Mesangial cell (primary cell): ENCODE measurements around the gene GMPPA. TPM values are rescaled to one million over a fixed set of nuclear protein-coding genes. Genes with fewer than 3 reads are reported as not detected.

Source experiments
- total RNA-seq: library from RNA; depleted of rRNA; stranded (reverse); fragments of >200 nt; gene quantifications from 2 replicates; pipeline ENCODE4 v1.2.3, GENCODE V29; 2015

GMPPA gene
- 37.0 and 59.0 TPM in 2 replicates for total RNA-seq

DNA sequence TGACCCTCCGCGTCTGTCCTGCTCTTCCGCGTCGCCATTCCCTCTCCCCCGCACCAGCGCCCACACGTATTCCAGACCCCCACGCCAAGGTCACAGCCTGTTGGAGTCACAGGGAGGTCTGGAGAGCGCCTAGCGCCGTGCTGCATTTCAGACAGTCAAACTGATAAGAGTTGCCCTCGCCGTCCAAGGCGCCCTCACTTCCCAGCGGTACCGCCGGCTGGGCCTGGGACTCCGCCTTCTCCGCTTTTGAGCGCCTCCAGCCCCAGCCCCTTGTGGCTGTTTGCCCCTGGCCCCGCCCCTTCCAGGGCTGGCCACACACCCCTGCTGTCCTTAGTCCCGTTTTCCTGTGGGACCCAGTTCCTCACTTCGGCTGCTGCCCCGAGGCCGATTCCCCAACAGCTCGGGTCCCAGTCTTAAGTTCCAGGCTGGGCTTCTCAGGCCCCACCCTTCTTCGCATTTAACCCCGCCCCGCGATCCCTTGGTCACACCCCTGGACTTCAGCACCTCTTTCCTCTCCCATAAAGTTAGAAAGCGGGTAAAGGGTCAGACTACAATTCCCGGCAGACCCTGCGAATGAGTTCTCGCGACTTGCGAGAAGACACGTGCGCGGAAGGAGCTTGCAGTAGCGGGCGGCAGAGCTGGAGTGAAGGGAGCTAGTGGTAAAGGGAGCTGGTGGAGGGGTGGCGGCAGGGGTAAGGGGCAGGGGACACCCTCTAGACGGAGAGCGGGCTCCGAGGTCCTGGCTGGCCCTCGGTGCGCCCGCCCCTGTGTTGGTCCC is at the start of gene GMPPA:
TSS of gene GMPPA (plus strand) at position 612 of the 778 bp plus-strand sequence. CDS start 1,085 bp downstream, outside the sequence.

DNA sequence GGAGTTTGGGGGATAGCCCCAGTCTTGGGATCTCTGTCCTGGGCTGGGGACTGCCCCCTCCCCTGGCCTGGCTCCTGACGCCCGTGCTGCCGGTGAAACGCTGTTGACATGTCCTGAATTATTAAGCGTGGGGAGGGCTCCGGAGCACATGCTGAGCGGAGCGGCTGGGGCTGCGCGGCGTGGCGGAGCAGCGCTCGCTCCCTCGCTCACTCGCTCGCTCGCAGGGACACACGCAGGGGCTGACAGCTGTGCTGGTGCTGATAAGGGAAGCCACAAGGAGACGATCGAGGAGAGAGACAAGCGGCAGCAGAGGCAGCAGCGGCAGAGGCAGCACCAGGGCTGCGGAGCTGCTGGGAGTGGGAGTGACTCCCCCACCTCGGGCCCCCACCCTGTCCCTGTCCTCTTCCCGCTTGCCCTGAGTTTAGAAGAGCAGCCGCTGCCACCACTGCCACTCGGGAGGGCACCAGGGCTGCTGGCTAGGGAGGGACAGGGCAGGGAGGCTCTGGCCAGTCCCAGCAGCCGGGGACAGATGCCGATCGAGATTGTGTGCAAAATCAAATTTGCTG is 15.6 kb downstream of the GMPPA start, which contains the start of gene ASIC4:
TSS of gene ASIC4 (plus strand) at position 287 of the 566 bp plus-strand sequence. CDS start at position 530, 243 bp downstream.

DNA sequence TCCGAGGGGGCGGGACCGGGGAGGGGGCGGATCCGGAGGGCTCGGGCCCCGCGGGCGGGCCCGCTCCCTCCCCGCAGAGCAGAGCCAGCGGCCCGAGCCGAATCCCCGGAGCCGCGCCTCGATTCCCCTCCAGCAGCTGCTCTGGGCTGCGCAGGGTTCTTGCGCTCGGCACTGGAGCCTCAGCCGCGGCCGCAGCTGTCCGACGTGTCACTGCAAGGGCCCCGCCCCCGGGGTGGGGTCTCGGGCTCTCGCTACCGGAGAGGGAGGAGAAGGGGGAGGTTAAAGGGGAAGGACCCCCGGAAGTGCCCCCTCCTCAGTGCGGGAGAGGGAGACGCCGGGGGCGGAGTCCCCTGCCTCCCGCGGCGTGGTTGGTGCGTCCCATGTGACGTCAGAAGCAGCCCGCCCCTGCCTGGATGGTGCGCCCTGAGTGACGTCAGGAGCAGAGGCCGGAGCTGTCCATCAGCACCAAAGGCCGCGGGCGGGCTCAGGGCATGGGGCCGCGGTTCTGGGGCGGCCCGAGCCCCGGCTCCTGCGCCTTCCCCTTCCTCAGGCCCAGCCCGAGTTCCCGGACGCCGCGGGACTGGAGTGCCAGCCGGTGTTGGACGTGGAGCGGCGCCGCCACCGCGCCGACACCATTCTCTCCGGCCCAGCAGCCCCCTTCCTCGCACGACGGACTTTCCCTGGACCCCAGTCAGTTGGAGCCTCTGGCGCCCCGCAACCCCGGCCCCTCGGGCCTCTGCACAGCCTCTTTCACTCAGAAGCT is 45.1 kb downstream of the GMPPA start, which contains the start of the genes CHPF and TMEM198:
TSS of gene CHPF (minus strand) at position 214 of the 763 bp plus-strand sequence. CDS start 271 bp downstream, outside the sequence.
TSS of gene TMEM198 (plus strand) at position 433 of the 763 bp plus-strand sequence. CDS start 700 bp downstream, outside the sequence.

Other genes starting within 250 kb of the GMPPA start
- gene TUBA4B, start 245.6 kb upstream of the GMPPA start, total RNA-seq = not detected in 2 replicates
- 36.1 and 129 TPM in 2 replicates for gene TUBA4A, start 245.0 kb upstream of the GMPPA start, total RNA-seq
- gene DNAJB2, start 219.5 kb upstream of the GMPPA start, total RNA-seq = 24.6 and 57.0 TPM in 2 replicates
- 0.49 and 0.63 TPM in 2 replicates for gene PTPRN, start 189.5 kb upstream of the GMPPA start, total RNA-seq
- gene RESP18, start 166.1 kb upstream of the GMPPA start, total RNA-seq = not detected in 2 replicates
- 36.3 and 73.0 TPM in 2 replicates for gene DNPEP, start 111.0 kb upstream of the GMPPA start, total RNA-seq
- 0.98 and 30.6 TPM in 2 replicates for gene DES, start 80.5 kb upstream of the GMPPA start, total RNA-seq
- gene SPEG, start 64.0 kb upstream of the GMPPA start, total RNA-seq = 6.8 and 24.8 TPM in 2 replicates
- gene ASIC4, start 15.6 kb downstream of the GMPPA start, total RNA-seq = not detected in 2 replicates
- 164 and 424 TPM in 2 replicates for gene CHPF, start 44.9 kb downstream of the GMPPA start, total RNA-seq
- gene TMEM198, start 45.1 kb downstream of the GMPPA start, total RNA-seq = 1.1 and 5.1 TPM in 2 replicates
- 55.2 and 101 TPM in 2 replicates for gene OBSL1, start 72.6 kb downstream of the GMPPA start, total RNA-seq
- 1.0 TPM in 1 of 2 replicates, not detected in the other for gene INHA, start 73.4 kb downstream of the GMPPA start, total RNA-seq
- 15.3 and 25.6 TPM in 2 replicates for gene STK11IP, start 99.0 kb downstream of the GMPPA start, total RNA-seq
- gene SLC4A3, start 128.7 kb downstream of the GMPPA start, total RNA-seq = 9.0 and 20.0 TPM in 2 replicates